H1 (cell line): ENCODE results near the gene CLEC2A. TPM values are rescaled to one million over a fixed set of nuclear protein-coding genes. Genes with fewer than 3 reads are reported as not detected.
"Not testable (repeated sequence)": the region's sequence is repeated elsewhere in the genome, so short reads cannot be mapped to it uniquely, and the experiment has no call there.

Experiments used
- CTCF ChIA-PET: fragments of 300-600 bp; sonication (Branson Sonifier 250); formaldehyde crosslinking; loops from one replicate; lab custom pipeline; 2021; ENCODE audit not compliant: partially characterized antibody; lab: Charles Lee
- POLR2A ChIA-PET: fragments of 300-600 bp; sonication (Branson Sonifier 250); formaldehyde crosslinking; loops from one replicate; lab custom pipeline; 2021; ENCODE audit warnings: inconsistent platforms; ENCODE audit not compliant: partially characterized antibody; lab: Charles Lee
- DNase-seq, 2 experiments: peaks; one replicate each; pipeline versions ENCODE4 v3.0.0 to v3.0.0-alpha.2; 2010 to 2022; ENCODE audit warnings: low spot score in 2 of 2, low read depth in 1 of 2, mixed read lengths in 1 of 2
- FAIRE-seq: peaks from 2 replicates; lab custom pipeline; 2011; peaks lifted over from hg19 to GRCh38; lab: Jason Lieb, UNC
- H2AFZ ChIP-seq: 2 replicates; pipeline ENCODE4 v1.8.1; 2012; ENCODE audit warnings: low read length, inconsistent platforms
- H2AK5ac ChIP-seq: 2 replicates; pipeline ENCODE4 v1.6.1; 2013; ENCODE audit warnings: low read depth, low read length
- H2BK120ac ChIP-seq: replicated peaks from 2 replicates; pipeline ENCODE3; 2013; ENCODE audit warnings: low read depth, low read length, inconsistent platforms
- H2BK12ac ChIP-seq: 2 replicates; pipeline ENCODE4 v1.6.1; 2013; ENCODE audit warnings: low read depth, low read length
- H2BK15ac ChIP-seq: 2 replicates; pipeline ENCODE4 v1.6.1; 2013; ENCODE audit warnings: low read length
- H2BK20ac ChIP-seq: 2 replicates; pipeline ENCODE4 v1.6.1; 2013; ENCODE audit warnings: low read length
- H2BK5ac ChIP-seq: 2 replicates; pipeline ENCODE4 v1.6.1; 2013; ENCODE audit warnings: low read depth, low read length
- H3K14ac ChIP-seq: 2 replicates; pipeline ENCODE4 v1.6.1; 2013; ENCODE audit warnings: inconsistent platforms; ENCODE audit not compliant: insufficient read length
- H3K18ac ChIP-seq: 2 replicates; pipeline ENCODE4 v1.6.1; 2013; ENCODE audit warnings: low read length; ENCODE audit errors: extremely low read depth
- H3K23ac ChIP-seq: 2 replicates; pipeline ENCODE4 v1.6.1; 2013; ENCODE audit warnings: inconsistent platforms; ENCODE audit not compliant: insufficient read length
- H3K23me2 ChIP-seq: 2 replicates; pipeline ENCODE4 v1.6.1; 2013; ENCODE audit warnings: low read depth, low read length
- H3K27ac ChIP-seq: 2 replicates; pipeline ENCODE4 v1.6.1; 2011; ENCODE audit warnings: low read depth, low read length, inconsistent platforms
- H3K27me3 ChIP-seq, 4 experiments: replicated peaks in 1 of 4; 1 replicate in 1 of 4; 2 replicates in 3 of 4; pipeline versions ENCODE4 v1.6.1 to v1.8.1; 2011 to 2013; ENCODE audit warnings: low read length in 3 of 4, mild to moderate bottlenecking in 3 of 4, inconsistent platforms in 2 of 4, mixed read lengths in 2 of 4, moderate library complexity in 1 of 4; ENCODE audit not compliant: control insufficient read depth in 3 of 4, insufficient read depth in 3 of 4; ENCODE audit errors: extremely low read depth in 1 of 4
- H3K36me3 ChIP-seq, 4 experiments: 2 replicates each; pipeline versions ENCODE4 v1.6.1 to v1.8.1; 2011 to 2013; ENCODE audit warnings: mild to moderate bottlenecking in 4 of 4, low read length in 3 of 4, moderate library complexity in 2 of 4, control low read depth in 1 of 4, inconsistent platforms in 1 of 4; ENCODE audit not compliant: insufficient read depth in 4 of 4, control insufficient read depth in 2 of 4
- H3K4ac ChIP-seq: replicated peaks from 2 replicates; pipeline ENCODE3; 2013; ENCODE audit warnings: low read length, low read depth, mixed read lengths, inconsistent platforms; ENCODE audit not compliant: insufficient read length
- H3K4me1 ChIP-seq, 4 experiments: replicated peaks in 1 of 4; 1 replicate in 1 of 4; 2 replicates in 3 of 4; pipeline versions ENCODE4 v1.6.1 to v1.8.1; 2011 to 2013; ENCODE audit warnings: low read length in 3 of 4, inconsistent platforms in 2 of 4, mixed read lengths in 1 of 4; ENCODE audit not compliant: insufficient read depth in 4 of 4, control insufficient read depth in 3 of 4
- H3K4me2 ChIP-seq, 2 experiments: 2 replicates each; pipeline versions ENCODE4 v1.6.1 to v1.8.1; 2011 to 2013; ENCODE audit warnings: low read depth in 2 of 2, low read length in 2 of 2, control low read depth in 1 of 2, inconsistent platforms in 1 of 2, mild to moderate bottlenecking in 1 of 2; ENCODE audit not compliant: insufficient read depth in 1 of 2
- H3K4me3 ChIP-seq, 4 experiments: fragments of 200-600, 300-600 bp in 1 of 4; sonication (generic), shearing (Covaris generic), sonication (Bioruptor Twin) in 1 of 4; 2 replicates each; pipeline versions ENCODE4 v1.5.1 to v1.8.1; 2011 to 2016; ENCODE audit warnings: low read length in 4 of 4, low read depth in 3 of 4, control low read depth in 2 of 4, inconsistent platforms in 2 of 4, mild to moderate bottlenecking in 2 of 4, mixed read lengths in 1 of 4, moderate library complexity in 1 of 4; ENCODE audit not compliant: insufficient read depth in 2 of 4; ENCODE audit errors: extremely low read depth in 1 of 4
- H3K56ac ChIP-seq: replicated peaks from 2 replicates; pipeline ENCODE3; 2013; ENCODE audit warnings: low read depth, mild to moderate bottlenecking, mixed read lengths, low read length, inconsistent platforms; ENCODE audit not compliant: insufficient read length
- H3K79me1 ChIP-seq: 2 replicates; pipeline ENCODE4 v1.6.1; 2013; ENCODE audit warnings: low read depth, low read length, control low read depth
- H3K79me2 ChIP-seq, 2 experiments: 2 replicates each; pipeline versions ENCODE4 v1.6.1 to v1.8.1; 2012 to 2013; ENCODE audit warnings: low read length in 2 of 2, mild to moderate bottlenecking in 2 of 2, inconsistent platforms in 1 of 2; ENCODE audit not compliant: insufficient read depth in 2 of 2, control insufficient read depth in 1 of 2
- H3K9ac ChIP-seq, 4 experiments: replicated peaks in 1 of 4; 1 replicate in 1 of 4; 2 replicates in 3 of 4; pipeline versions ENCODE4 v1.6.1 to v1.8.1; 2011 to 2013; ENCODE audit warnings: low read depth in 3 of 4, low read length in 3 of 4, control low read depth in 2 of 4, mild to moderate bottlenecking in 2 of 4, moderate library complexity in 2 of 4, inconsistent platforms in 1 of 4; ENCODE audit errors: extremely low read depth in 1 of 4
- H3K9me3 ChIP-seq, 2 experiments: 2 replicates each; pipeline versions ENCODE4 v1.6.1 to v1.8.1; 2012 to 2013; ENCODE audit warnings: mild to moderate bottlenecking in 2 of 2, moderate library complexity in 2 of 2, control low read depth in 1 of 2, inconsistent platforms in 1 of 2, low read depth in 1 of 2, low read length in 1 of 2, mixed read lengths in 1 of 2; ENCODE audit not compliant: insufficient read depth in 2 of 2
- H4K20me1 ChIP-seq, 2 experiments: replicated peaks in 1 of 2; 2 replicates each; pipeline versions ENCODE3 to v1.8.1; 2011 to 2013; ENCODE audit warnings: inconsistent platforms in 2 of 2, low read length in 2 of 2, mild to moderate bottlenecking in 1 of 2; ENCODE audit not compliant: insufficient read depth in 2 of 2, control insufficient read depth in 1 of 2
- H4K5ac ChIP-seq: 2 replicates; pipeline ENCODE4 v1.6.1; 2013; ENCODE audit warnings: low read length, low read depth, mixed read lengths, inconsistent platforms; ENCODE audit not compliant: insufficient read length
- H4K8ac ChIP-seq: 2 replicates; pipeline ENCODE4 v1.8.0; 2013; ENCODE audit warnings: mild to moderate bottlenecking, moderate library complexity, low read length, inconsistent platforms; ENCODE audit not compliant: insufficient read depth; ENCODE audit errors: extremely low read depth
- H4K91ac ChIP-seq: replicated peaks from 2 replicates; pipeline ENCODE3; 2013; ENCODE audit warnings: low read length, mixed read lengths, inconsistent platforms; ENCODE audit not compliant: insufficient read length
- WGBS, 2 experiments: shearing (Covaris generic) in 1 of 2; methylation state at CpG; one replicate each; pipeline versions ENCODE4 v1.1.6 to v1.1.7; 2013 to 2015; ENCODE audit warnings: low lambda C conversion rate in 2 of 2, mixed read lengths in 2 of 2, inconsistent platforms in 1 of 2, low coverage in 1 of 2, missing lambda C conversion rate in 1 of 2; ENCODE audit not compliant: insufficient replicate concordance in 2 of 2, insufficient coverage in 1 of 2, insufficient read length in 1 of 2; ENCODE audit errors: extremely low coverage in 1 of 2, missing lambda C conversion rate in 1 of 2; 5-methylcytosine and 5-hydroxymethylcytosine counted together
- polyA plus RNA-seq, 7 experiments: library from polyadenylated mRNA; depleted of rRNA in 3 of 7; stranded (reverse) in 5 of 7; unstranded in 2 of 7; fragments of >200 nt in 5 of 7; fragments of 200-250 nt in 2 of 7; gene quantifications; 1 replicate in 5 of 7; 2 replicates in 1 of 7; 4 replicates in 1 of 7; pipeline versions ENCODE4 v1.2.1 to v1.2.3, GENCODE V29; 2011 to 2013; ENCODE audit warnings: missing spikeins in 2 of 7, mixed read lengths in 2 of 7
- total RNA-seq: library from RNA; stranded (reverse); fragmentation: NEBNext Ultra II Directional; extraction: Animal tissue kit (Norgen Biotek cat#: 25700); gene quantifications from 2 replicates; pipeline ENCODE4 v1.2.1, GENCODE V29; 2021

CLEC2A gene
- total and polyA plus RNA-seq, 2 of the 8 experiments (the other 6 are each of a cell fraction or from before 2014, with no cell fraction given), result 0.63 to 3.7 TPM

DNA sequence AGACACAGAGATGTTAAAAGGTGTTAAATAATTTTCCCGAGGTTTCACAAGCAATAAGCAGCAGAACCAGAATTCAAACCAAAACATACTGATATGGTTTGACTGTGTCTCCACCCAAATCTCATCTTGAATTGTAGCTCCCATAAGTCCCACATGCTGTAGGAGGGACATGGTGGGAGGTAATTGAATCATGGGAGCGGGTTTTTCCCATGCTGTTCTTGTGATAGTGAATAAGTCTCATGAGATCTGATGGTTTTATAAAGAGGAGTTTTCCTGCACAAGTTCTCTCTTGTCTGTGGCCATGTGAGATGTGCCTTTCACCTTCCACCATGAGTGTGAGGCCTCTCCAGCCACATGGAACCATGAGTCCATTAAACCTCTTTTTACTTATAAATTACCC lies 42.6 kb upstream of the CLEC2A start:
- H3K23me2 ChIP-seq, H3K27ac ChIP-seq, H3K23ac ChIP-seq, H3K4me3 ChIP-seq, H3K27me3 ChIP-seq, H2BK120ac ChIP-seq, H3K4ac ChIP-seq, DNase-seq, H3K79me2 ChIP-seq, H4K20me1 ChIP-seq, FAIRE-seq, H2AK5ac ChIP-seq, H2BK12ac ChIP-seq, H3K9ac ChIP-seq, H2BK15ac ChIP-seq, H3K36me3 ChIP-seq, H3K18ac ChIP-seq, H3K4me1 ChIP-seq, H2AFZ ChIP-seq, H3K9me3 ChIP-seq, H3K4me2 ChIP-seq, H3K79me1 ChIP-seq, H3K14ac ChIP-seq, H4K8ac ChIP-seq, H4K5ac ChIP-seq, H2BK5ac ChIP-seq, POLR2A ChIA-PET, H4K91ac ChIP-seq, CTCF ChIA-PET, H2BK20ac ChIP-seq, H3K56ac ChIP-seq: not testable (repeated sequence)
- WGBS, 2 experiments, result 83% methylated on average over 2 of the region's 2 CpGs; no CpG with 5 or more reads in 1 of the 2 experiments
